ENCODE results near the gene ITFG1.

The ITFG1 gene

GRCh38 chr16:47465919-47466630 lies 5.2 kb upstream of the ITFG1 start:
- DNase-seq (ENCODE audit: low read depth): no peak
- no peak overlapping the region for H3K4me3 ChIP-seq (ENCODE audit: control insufficient read depth, low read depth, low read length)
- TF ChIP-seq CTCF (IDR thresholded peaks at IDR 0.05; ENCODE audit: control insufficient read depth, insufficient read depth, low read depth, low read length, missing control alignments): no peak

GRCh38 chr16:47463771-47464624 lies 3.1 kb upstream of the ITFG1 start:
- H3K4me3 ChIP-seq (ENCODE audit: control insufficient read depth, low read depth, low read length): no peak overlapping the region
- TF ChIP-seq CTCF (IDR thresholded peaks at IDR 0.05; ENCODE audit: control insufficient read depth, insufficient read depth, low read depth, low read length, missing control alignments): no peak
- DNase-seq (ENCODE audit: low read depth): no peak

GRCh38 chr16:47461598-47462266 lies 869 bp upstream of the ITFG1 start:
- no peak for DNase-seq (ENCODE audit: low read depth)
- no peak for TF ChIP-seq CTCF (IDR thresholded peaks at IDR 0.05; ENCODE audit: control insufficient read depth, insufficient read depth, low read depth, low read length, missing control alignments)
- peak overlapping the region; percentile 97 for H3K4me3 ChIP-seq (ENCODE audit: control insufficient read depth, low read depth, low read length)

GRCh38 chr16:47460359-47460710 lies 528 bp downstream of the ITFG1 start:
- no peak for DNase-seq (ENCODE audit: low read depth)
- peak overlapping the region; percentile 97 for H3K4me3 ChIP-seq (ENCODE audit: control insufficient read depth, low read depth, low read length)
- TF ChIP-seq CTCF (IDR thresholded peaks at IDR 0.05; ENCODE audit: control insufficient read depth, insufficient read depth, low read depth, low read length, missing control alignments): no peak

- H3K4me3 ChIP-seq (ENCODE audit: control insufficient read depth, low read depth, low read length): no peak overlapping the region
- no peak for TF ChIP-seq CTCF (IDR thresholded peaks at IDR 0.05; ENCODE audit: control insufficient read depth, insufficient read depth, low read depth, low read length, missing control alignments)
- no peak for DNase-seq (ENCODE audit: low read depth)
These were observed 1.3 kb downstream of the ITFG1 start for GRCh38 chr16:47459603-47460002.

- DNase-seq (ENCODE audit: low read depth): no peak
- no peak for TF ChIP-seq CTCF (IDR thresholded peaks at IDR 0.05; ENCODE audit: control insufficient read depth, insufficient read depth, low read depth, low read length, missing control alignments)
These were observed 2.5 kb downstream of the ITFG1 start for GRCh38 chr16:47458331-47458730.

More at GRCh38 chr16:47458331-47458730, 2.5 kb downstream of the ITFG1 start:
- no peak overlapping the region for H3K4me3 ChIP-seq (ENCODE audit: control insufficient read depth, low read depth, low read length)
